Measurements from ENCODE around the gene GNPDA1. TPM values are rescaled to one million over a fixed set of nuclear protein-coding genes. Genes with fewer than 3 reads are reported as not detected.

GNPDA1 gene
- total and polyA plus RNA-seq, 9 of the 15 experiments (the other 6 are each of a cell fraction or from before 2014, with no cell fraction given), result 14.1 to 145 (median 52.2) TPM

- TF ChIP-seq EP400 (IDR thresholded peaks at IDR 0.05) (peak; percentile 80; the same call in 1 of the 2 replicates), BRD4 (IDR thresholded peaks at IDR 0.05) (no peak), HCFC1 (IDR thresholded peaks at IDR 0.05; ENCODE audit: low read depth, low read length) (no peak), ZNF174 (CRISPR knock-in tag; IDR thresholded peaks at IDR 0.05) (no peak), RFX5 (IDR thresholded peaks at IDR 0.05; ENCODE audit: low read depth, low read length) (no peak), XRCC4 (IDR thresholded peaks at IDR 0.05; ENCODE audit: extremely low read depth, insufficient read depth, insufficient read length) (no peak), UBTF (IDR thresholded peaks at IDR 0.05; ENCODE audit: borderline replicate concordance in 1 of 2, low read depth in 2 of 2, low read length in 2 of 2) (no peak), EWSR1 (IDR thresholded peaks at IDR 0.05; ENCODE audit: borderline replicate concordance, low read depth, partially characterized antibody) (no peak), ZNF212 (CRISPR knock-in tag; IDR thresholded peaks at IDR 0.05) (no peak), ZFPM2 (CRISPR knock-in tag; IDR thresholded peaks at IDR 0.05) (no peak), TAL1 (IDR thresholded peaks at IDR 0.05) (peak; percentile 33; the same call in 1 of the 2 replicates), ZNF695 (CRISPR knock-in tag; IDR thresholded peaks at IDR 0.05) (no peak), ZNF639 (CRISPR knock-in tag; conservative IDR thresholded peaks at IDR 0.05 in 1 of 2, IDR thresholded peaks at IDR 0.05 in 1 of 2) (no peak), CTCFL (IDR thresholded peaks at IDR 0.05; ENCODE audit: borderline replicate concordance, insufficient read depth, low read depth, low read length, poor library complexity, severe bottlenecking) (no peak), CHAMP1 (IDR thresholded peaks at IDR 0.05) (no peak), ZKSCAN1 (IDR thresholded peaks at IDR 0.05; ENCODE audit: low read depth, low read length) (no peak), ESRRA (IDR thresholded peaks at IDR 0.05; ENCODE audit: borderline replicate concordance, low read depth) (peak; percentile 98), SETDB1 (IDR thresholded peaks at IDR 0.05; ENCODE audit: low read length) (no peak), KLF10 (CRISPR knock-in tag; IDR thresholded peaks at IDR 0.05) (no peak)
Observed at GRCh38 chr5:141969783-141970771, 42.8 kb downstream of the GNPDA1 start (continued).
